ENCODE results near the gene ZRANB1. TPM values are rescaled to one million over a fixed set of nuclear protein-coding genes. Genes with fewer than 3 reads are reported as not detected.

ZRANB1 gene
- total and polyA plus RNA-seq, 2 of the 4 experiments (the other 2 are of a cell fraction) = 11.2 to 24.7 TPM

DNA sequence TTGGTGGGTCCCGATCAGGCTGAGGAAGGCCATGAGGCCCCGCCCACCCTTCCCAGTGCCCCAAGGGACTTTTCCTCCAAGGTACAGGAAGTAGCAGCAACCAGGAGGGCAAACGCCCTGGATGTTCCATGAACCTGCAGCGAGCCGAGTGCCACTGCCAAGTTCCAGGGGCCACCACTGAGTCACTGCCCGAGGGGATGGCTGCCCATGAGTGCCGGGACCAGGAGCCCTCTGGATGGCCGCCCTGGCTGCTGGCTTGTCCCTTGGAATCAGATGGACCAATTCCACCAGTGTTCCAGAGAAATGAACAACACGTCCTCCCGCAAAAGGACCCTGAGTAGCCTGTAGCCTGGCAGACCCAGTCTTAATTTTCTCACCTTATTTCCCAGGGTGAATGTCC is 74.2 kb downstream of the ZRANB1 start:
- ChIA-PET CTCF (no interaction called here), POLR2A (ENCODE audit: unreplicated experiment) (no interaction called here)
- 95% methylated on average over 3 of the region's 10 CpGs; no CpG with 5 or more reads in 1 of the 2 experiments for WGBS, 2 experiments (ENCODE audit: extremely low coverage in 2 of 2, insufficient read length in 1 of 2)
- no peak overlapping the region for H3K9ac ChIP-seq (ENCODE audit: low read depth, low read length)
- H3K36me3 ChIP-seq (ENCODE audit: control insufficient read depth, insufficient read depth, low read length) = peaks cover 25% of the 10 kb centered on the region
- no peak overlapping the region for H4K91ac ChIP-seq (ENCODE audit: insufficient read depth, low read depth, low read length)
- H2BK20ac ChIP-seq (ENCODE audit: low read depth, low read length) = no peak overlapping the region
- intact Hi-C loops (cut with micrococcal nuclease) = no loop called here
- peaks cover 3% of the 10 kb centered on the region; the same call in 1 of the 2 replicates for H3K4me1 ChIP-seq (ENCODE audit: control insufficient read depth, insufficient read depth, low read length)
- H2AFZ ChIP-seq (replicated peaks; ENCODE audit: low read length, poor library complexity) = no peak overlapping the region
- H2BK15ac ChIP-seq (ENCODE audit: low read depth, low read length) = no peak overlapping the region
- H3K4me3 ChIP-seq (ENCODE audit: insufficient read depth, low read depth, low read length) = no peak overlapping the region
- no peak overlapping the region for H3K4ac ChIP-seq (ENCODE audit: low read depth, low read length)
- ATAC-seq (ENCODE audit: low read depth) (no peak), DNase-seq (no peak)
- H3K56ac ChIP-seq (ENCODE audit: extremely low read depth, insufficient read depth, low read length) = no peak overlapping the region
- peaks cover 97% of the 10 kb centered on the region for H4K20me1 ChIP-seq (ENCODE audit: insufficient read depth, low read length)
- H3K14ac ChIP-seq (replicated peaks; ENCODE audit: low read depth, low read length) = no peak overlapping the region
- no peaks in the 10 kb centered on the region for H3K9me3 ChIP-seq (ENCODE audit: control insufficient read depth, insufficient read depth, low read length)
- H3K18ac ChIP-seq (ENCODE audit: low read depth, low read length) = no peak overlapping the region
- no peak overlapping the region for H2AK5ac ChIP-seq (ENCODE audit: low read depth, low read length)
- TF ChIP-seq SMC3 (IDR thresholded peaks at IDR 0.05; ENCODE audit: low read depth, low read length) = no peak
- TF ChIP-seq RAD21 (IDR thresholded peaks at IDR 0.05; ENCODE audit: low read length) = no peak
- TF ChIP-seq POLR2A (IDR thresholded peaks at IDR 0.05; ENCODE audit: low read depth, low read length) = no peak
- TF ChIP-seq MXI1 (IDR thresholded peaks at IDR 0.05; ENCODE audit: borderline replicate concordance, low read depth, low read length) = no peak
- TF ChIP-seq RFX5 (IDR thresholded peaks at IDR 0.05; ENCODE audit: low read depth, low read length) = no peak
- no peak for TF ChIP-seq BHLHE40 (IDR thresholded peaks at IDR 0.05; ENCODE audit: low read depth, low read length)
- TF ChIP-seq, protein P1, sequence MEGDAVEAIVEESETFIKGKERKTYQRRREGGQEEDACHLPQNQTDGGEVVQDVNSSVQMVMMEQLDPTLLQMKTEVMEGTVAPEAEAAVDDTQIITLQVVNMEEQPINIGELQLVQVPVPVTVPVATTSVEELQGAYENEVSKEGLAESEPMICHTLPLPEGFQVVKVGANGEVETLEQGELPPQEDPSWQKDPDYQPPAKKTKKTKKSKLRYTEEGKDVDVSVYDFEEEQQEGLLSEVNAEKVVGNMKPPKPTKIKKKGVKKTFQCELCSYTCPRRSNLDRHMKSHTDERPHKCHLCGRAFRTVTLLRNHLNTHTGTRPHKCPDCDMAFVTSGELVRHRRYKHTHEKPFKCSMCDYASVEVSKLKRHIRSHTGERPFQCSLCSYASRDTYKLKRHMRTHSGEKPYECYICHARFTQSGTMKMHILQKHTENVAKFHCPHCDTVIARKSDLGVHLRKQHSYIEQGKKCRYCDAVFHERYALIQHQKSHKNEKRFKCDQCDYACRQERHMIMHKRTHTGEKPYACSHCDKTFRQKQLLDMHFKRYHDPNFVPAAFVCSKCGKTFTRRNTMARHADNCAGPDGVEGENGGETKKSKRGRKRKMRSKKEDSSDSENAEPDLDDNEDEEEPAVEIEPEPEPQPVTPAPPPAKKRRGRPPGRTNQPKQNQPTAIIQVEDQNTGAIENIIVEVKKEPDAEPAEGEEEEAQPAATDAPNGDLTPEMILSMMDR (conservative IDR thresholded peaks at IDR 0.05; ENCODE audit: low read depth, low read length) = no peak
- no peak for TF ChIP-seq MAZ (IDR thresholded peaks at IDR 0.05; ENCODE audit: borderline replicate concordance, low read depth, low read length)
- no peak for TF ChIP-seq RCOR1 (IDR thresholded peaks at IDR 0.05; ENCODE audit: insufficient replicate concordance, low read length)
- no peak overlapping the region for H2AK9ac ChIP-seq (replicated peaks; ENCODE audit: low read depth, low read length, poor library complexity)
- peaks cover 38 to 99% of the 10 kb centered on the region in 2 experiments for H3K79me1 ChIP-seq (ENCODE audit: low read depth in 1 of 2, low read length in 2 of 2)
- no peak overlapping the region for H3K4me2 ChIP-seq (ENCODE audit: low read depth, low read length)
- H3K27me3 ChIP-seq (ENCODE audit: control insufficient read depth, insufficient read depth, low read length) = no peaks in the 10 kb centered on the region
- H3K27ac ChIP-seq (ENCODE audit: insufficient read depth, low read length) = no peak overlapping the region
- peaks cover 31% of the 10 kb centered on the region for H3K9me1 ChIP-seq (ENCODE audit: insufficient read depth, low read length)
- no peak overlapping the region for H2BK5ac ChIP-seq (ENCODE audit: low read depth, low read length, poor library complexity, severe bottlenecking)
- no peak overlapping the region for H3K23ac ChIP-seq (ENCODE audit: low read depth, low read length)
- H4K8ac ChIP-seq (ENCODE audit: low read depth in 2 of 2, low read length in 2 of 2) = no peak overlapping the region
- no TSS peak for BruUV-seq (replicated peaks)
- no peak overlapping the region for H4K5ac ChIP-seq (ENCODE audit: low read depth, low read length)
- no peak overlapping the region for H2BK120ac ChIP-seq (ENCODE audit: low read depth, low read length)
- dilution Hi-C loops (cut with HindIII; ENCODE audit: low sequenced_read_pairs, unreplicated experiment) = no loop called here
- in situ Hi-C loops (cut with MboI; ENCODE audit: low sequenced_read_pairs) = no loop called here

All from IMR-90 (cell line).